NCI-H2107 treated with DMSO at 0.1 percent for 48 hours (cell line): ENCODE measurements around the gene DENND5B.
"Not testable (repeated sequence)": the region's sequence is repeated elsewhere in the genome, so short reads cannot be mapped to it uniquely, and the experiment has no call there.

Experiments used
- DNase-seq: peaks from one replicate; lab custom pipeline; 2025; ENCODE audit not compliant: unreplicated experiment; lab: John Stamatoyannopoulos, UW

The DENND5B gene

DNA sequence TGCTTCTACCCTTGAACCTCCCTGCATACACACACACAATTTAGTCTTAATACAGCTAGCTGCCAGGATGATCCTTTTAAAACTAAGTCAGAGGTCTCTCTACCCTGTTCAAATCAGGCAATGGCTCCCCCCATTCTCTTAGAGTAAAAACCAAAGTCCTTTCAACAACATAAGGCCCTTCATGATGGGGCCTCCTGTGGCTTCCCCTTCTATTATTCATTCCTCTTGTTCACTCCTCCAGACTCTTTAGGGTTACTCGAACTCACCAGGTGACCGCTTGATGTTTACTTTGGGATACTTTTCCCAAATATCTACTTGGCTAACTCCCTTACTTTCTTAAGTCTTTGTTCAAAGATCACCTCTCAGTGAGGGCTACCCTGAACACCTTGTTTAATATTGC, 30.4 kb downstream of the DENND5B start:
- DNase-seq = no peak

DNA sequence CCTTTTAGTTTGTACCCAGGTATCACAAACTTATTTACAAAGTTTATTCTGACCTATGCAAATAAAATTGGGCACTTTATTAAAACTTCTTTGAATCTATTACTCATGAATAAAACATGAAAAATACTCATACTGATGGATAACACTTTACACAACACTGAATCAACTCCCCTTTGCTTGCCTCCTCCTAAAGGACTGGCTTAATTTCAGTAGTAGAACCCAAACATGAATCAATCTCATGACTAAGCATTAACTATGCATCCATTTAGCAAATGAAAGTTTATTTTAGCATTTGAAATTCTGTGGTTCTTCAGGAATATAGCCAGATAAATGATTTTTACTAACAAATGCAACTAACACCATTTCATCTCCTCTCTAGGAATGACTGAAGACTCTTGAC, 32.4 kb downstream of the DENND5B start:
- DNase-seq = no peak

DNA sequence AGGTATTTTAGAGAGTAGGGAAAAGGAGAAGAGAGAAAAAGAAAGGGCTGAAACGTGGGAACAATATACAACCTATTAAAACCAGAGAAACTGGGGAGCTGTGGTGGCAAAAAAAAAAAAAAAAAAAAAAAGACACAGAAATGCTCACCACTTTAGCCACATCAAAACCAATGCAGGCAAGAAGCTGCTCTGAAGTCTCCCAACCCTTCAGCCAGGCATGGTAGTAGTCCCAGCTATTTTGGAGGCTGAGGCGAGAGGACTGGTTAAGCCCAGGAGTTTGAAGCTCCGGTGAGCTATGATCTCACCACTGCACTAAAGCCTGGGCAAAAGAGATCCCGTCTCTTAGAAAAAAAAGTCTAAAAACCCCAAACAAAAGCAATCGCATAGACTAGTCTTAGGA, 33.2 kb downstream of the DENND5B start:
- no peak for DNase-seq

DNA sequence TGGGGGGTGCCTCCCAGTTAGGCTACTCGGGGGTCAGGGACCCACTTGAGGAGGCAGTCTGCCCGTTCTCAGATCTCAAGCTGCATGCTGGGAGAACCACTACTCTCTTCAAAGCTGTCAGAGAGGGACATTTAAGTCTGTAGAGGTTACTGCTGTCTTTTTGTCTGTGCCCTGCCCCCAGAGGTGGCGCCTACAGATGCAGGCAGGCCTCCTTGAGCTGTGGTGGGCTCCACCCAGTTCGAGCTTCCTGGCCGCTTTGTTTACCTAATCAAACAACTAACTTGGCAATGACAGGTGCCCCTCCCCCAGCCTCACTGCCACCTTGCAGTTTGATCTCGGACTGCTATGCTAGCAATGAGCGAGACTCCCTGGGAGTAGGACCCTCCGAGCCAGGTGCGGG, 35.5 kb downstream of the DENND5B start:
- DNase-seq = not testable (repeated sequence)

DNA sequence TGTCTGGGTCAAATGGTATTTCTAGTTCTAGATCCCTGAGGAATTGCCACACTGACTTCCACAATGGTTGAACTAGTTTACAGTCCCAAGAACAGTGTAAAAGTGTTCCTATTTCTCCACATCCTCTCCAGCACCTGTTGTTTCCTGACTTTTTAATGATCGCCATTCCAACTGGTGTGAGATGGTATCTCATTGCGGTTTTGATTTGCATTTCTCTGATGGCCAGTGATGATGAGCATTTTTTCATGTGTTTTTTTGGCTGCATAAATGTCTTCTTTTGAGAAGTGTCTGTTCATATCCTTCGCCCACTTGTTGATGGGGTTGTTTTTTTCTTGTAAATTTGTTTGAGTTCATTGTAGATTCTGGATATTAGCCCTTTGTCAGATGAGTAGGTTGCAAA, 40.3 kb downstream of the DENND5B start:
- not testable (repeated sequence) for DNase-seq

DNA sequence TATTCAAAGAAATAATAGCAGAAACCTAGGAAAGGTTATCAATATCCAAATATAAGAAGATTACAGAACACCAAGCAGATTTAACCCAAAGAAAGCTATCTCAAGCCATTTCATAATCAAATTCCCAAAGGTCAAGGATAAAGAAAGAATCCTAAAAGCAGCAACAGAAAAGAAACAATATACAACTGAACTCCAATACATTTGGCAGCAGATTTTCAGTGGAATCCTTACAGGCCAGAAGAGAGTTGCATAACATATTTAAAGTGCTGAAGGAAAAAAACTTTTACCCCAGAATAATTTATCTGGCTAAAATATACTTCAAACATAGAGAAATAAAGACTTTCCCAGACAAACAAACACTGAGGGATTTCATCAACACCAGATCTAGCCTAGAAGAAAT, 54.3 kb downstream of the DENND5B start:
- DNase-seq = no peak

DNA sequence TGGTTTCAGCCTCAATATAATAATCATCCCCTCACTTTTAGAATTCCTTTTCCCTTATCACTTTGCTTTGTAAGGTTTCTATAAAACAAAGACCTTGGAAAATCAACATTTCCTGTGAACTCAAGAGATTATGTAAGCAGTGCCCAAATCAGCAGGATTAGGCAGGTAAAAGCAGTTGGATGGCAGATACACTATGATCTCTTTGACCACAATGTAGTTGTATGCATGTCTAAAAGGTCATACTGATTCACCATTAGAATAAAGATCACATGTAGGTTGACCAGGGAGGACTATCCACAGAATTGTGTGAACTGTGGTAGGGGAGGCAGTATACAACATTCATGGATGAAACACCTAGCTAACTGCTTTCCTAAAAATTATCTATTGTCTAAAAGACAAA, 57.5 kb downstream of the DENND5B start:
- DNase-seq = no peak

DNA sequence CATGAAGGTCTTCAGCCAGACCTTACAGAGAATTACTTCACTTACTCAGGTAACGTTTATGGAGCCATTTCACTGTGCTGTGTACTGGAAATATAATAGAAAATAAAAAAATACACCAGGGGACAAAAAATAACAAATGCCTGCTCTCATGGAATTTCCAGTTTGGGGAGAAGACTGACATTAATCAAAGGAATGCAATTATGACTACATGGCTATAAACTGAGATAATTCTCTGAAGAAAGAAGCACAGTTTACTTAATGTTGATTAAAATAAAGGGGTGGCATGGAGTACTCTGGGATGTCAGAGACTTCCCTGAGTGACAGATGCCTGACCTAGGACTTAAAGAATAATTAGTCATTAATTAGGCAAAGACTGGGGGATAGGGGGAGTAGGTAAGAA, 59.0 kb downstream of the DENND5B start:
- DNase-seq = no peak

DNA sequence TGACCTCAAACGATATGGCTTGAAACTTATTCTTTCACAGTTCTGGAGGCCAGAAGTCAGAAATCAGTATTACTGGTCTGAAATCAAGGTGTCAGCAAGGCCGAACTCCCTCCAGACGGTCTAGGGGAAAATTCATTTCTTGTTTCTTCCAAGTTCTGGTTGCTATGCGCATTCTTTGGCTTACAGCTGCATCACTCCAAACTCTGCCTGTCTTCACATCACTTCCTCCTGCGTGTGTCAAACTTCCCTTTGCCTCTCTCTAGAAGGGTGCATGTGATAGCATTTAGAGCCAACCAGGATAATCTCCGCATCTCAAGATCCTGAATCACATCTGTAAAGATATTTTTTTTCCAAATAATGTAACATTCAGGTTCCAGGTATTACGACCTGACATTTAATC, 62.8 kb downstream of the DENND5B start:
- DNase-seq = no peak

DNA sequence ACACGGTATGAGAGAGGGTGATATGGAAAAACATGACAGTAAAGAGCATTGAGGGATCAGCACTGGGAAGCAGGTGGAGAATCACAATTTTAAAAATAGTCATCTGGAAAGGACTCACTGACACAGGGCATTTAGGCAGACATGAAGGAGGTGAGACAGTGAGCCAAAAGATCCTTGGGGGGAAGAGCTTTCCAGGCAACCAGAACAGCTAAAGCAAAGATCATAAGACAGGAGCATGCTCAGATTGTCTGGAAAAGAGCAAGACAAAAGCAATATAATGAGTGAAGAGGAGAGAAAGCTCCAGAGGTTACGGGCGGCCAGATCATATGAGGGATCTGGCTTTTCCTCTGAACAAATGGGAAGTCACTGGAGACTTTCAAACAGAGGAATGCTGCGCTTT, 63.9 kb downstream of the DENND5B start:
- no peak for DNase-seq

DNA sequence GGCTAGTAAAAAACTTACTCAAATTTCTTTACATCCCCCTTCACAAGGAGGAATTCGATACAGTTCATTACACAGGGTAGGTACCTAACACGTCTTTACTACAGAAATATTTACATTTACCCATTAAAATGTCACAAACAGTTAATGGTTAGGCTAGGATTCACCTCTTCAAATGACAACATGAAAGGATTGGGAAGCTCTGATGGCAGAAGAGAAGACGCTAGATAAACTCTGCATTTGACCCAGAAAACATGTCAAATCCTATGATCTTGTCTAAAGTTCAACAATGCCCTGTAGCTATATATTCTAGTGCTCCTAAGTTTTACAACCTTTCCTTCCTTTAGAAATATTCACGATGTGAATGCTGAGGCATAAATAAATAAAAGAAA, 64.8 kb downstream of the DENND5B start:
- DNase-seq = no peak

DNA sequence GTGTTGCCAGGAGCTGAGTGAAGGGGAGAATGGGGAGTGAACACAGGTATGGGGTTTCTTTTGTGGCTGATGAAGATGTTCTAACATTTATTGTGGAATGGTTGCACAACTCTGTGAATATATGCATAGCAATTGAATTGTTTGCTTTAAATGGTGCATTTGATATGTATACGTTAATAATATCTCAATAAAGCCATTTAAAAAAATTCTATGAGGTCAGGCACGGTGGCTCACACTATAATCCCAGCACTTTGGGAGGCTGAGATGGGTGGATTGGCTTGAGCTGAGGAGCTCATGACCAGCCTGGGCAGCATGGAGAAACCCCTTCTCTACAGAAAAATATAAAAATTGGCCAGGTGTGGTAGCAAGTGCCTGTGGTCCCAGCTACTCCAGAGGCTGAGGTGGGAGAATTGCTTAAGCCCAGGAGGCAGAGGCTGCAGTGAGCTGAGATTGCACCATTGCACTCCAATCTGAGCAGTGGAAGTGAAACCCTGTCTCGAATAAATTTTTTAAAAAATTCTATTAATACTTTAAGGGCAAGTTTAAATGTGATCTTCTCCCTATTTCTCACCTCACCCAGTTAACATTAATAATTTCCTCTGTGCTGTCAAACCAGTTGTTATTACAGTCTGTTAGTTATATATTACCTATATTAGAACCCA, 65.3 kb downstream of the DENND5B start:
- DNase-seq = no peak

DNA sequence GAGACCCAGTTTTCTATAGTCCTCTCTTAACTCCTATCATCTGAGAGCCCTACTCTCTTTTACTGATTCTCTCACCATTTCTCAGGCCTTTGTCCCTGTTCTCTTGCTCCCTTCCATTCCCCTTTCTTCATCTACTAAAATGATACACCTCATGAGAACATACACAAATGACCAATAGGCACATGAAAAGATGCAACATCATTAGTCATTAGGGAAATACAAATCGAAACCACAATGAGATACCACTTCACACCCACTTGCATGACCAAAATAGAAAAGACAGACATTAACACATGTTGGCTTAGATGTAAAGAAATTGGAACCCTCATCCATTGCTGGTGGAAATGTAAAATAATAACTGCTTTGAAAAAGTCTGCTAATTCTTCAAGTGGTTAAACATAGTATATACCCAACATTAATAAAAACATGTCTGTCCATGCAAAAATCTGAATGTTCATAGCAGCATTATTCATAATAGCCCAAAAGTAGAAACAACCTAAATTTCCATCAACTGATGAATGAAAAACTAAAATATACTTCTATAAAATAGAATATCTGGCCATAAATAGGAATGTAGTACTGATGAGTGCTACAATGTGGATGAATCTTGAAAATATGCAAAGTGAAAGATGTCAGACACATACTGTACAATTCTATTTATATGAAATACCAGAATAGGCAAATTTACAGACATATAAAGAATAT, 66.0 kb downstream of the DENND5B start:
- no peak for DNase-seq

DNA sequence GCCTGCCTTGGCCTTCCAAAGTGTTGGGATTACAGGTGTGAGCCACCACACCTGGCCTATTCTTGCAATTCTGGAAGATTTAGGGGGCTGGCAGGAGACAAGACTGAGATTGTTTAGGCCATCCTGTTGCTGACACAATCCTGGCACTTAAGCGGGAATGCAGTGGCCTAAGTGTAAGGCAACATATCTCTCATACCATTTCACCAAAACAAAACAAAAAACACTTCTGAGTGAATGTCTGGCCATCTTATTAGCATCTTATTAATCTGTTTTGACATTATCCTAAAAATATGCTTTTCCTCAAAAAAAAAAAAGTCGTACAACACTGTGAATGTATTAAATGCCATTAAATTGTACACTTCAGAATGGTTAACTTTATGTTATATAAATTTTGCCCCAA, 67.6 kb downstream of the DENND5B start:
- DNase-seq = no peak

DNA sequence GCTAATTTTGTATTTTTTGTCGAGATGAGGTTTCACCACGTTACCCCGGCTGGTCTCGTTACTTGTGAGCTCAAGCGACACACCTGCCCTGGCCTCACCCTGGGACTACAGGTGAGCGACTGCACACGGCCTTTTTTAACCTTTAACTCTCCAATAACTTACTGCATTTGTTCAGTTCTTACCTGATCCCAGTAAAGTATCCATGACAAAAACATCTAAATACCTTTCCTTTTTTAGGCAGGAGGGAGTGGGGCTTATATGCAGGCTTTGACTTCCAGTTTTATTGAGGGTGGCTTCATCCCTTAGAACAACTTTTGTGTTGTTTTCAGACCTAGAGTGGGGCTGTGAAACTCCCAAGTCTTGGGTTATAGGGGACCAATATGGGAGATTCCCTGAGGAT, 68.3 kb downstream of the DENND5B start:
- DNase-seq = no peak

DNA sequence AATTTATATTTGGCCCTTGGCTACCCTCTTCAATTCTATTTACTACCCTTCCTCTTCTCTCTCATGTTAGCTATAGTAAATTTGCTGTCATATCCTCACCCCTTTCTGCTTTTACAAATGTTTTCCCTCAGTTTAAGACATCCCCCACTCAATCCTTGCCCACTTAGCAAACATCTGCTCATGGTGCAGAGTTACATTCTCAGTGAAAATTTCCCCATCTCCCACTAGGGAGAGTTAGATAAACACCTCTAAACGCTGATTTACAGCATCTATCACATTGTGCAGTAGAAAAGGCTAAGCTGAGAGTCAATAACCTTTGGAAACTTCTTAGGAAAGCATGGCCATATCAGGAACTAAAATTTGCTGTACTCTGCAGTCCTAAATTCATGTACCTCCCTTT, 69.0 kb downstream of the DENND5B start:
- no peak for DNase-seq

DNA sequence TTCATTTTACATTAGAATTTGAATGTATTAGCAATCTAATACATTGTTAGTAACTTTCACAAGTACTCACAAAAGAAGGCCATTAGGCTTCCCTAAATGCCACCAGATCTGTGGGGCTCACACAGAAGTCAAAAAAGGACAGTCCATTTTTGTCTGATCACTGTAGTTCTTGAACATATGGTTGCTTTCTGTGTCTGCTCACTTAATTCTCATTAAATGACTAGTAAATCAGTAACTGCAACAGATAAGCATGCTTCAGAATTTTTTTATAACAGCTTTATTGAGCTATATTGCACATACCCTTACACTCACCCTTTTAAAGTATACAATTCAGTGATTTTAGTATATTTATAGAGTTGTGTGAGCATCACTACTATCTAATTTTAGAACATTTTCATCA, 71.4 kb downstream of the DENND5B start:
- no peak for DNase-seq

DNA sequence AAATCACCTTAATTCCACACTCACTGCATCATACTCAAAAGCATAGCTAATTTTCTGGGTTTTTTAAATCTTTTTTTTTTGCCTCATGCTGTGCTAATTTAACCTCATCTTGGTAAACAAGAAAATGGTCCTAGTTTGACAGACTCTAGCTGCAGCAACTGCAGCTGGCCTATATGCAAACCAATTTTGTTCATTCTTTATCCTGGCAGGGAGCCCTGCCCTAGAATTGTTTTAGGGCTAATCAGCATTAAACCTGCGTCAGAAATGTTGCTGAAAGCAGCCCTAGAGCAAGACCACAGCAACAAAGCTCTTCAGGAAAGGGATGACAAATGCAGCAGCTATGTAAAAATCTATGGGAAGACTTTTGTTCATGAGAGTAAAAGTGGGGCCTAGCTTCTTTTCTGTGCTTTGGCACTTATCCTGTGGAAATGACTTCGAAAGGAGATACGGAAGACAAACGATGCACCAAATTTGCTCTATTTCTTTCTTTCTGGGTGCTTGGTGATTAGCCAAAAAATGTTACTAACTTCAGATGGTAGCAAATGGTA, 72.2 kb downstream of the DENND5B start:
- DNase-seq = peak; percentile 66

DNA sequence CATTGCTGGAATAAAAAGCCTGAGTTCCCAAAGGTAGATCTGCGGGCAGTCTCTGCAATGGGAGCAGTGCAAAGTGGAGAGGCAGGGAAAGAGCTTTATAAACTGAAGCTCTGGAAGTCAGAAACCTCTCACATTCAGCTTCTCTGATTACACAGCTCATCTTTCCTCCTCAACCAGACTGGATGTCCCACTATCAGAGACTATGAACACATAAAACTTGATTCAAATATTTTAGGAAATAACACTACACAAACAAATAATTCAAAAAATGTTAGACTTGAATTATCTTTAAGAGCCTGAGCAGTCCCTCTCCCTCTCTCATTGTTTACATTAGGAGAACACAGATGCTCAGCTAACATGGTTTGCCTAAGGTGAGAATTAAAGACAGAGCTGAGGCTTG, 72.9 kb downstream of the DENND5B start:
- DNase-seq = peak; percentile 41

DNA sequence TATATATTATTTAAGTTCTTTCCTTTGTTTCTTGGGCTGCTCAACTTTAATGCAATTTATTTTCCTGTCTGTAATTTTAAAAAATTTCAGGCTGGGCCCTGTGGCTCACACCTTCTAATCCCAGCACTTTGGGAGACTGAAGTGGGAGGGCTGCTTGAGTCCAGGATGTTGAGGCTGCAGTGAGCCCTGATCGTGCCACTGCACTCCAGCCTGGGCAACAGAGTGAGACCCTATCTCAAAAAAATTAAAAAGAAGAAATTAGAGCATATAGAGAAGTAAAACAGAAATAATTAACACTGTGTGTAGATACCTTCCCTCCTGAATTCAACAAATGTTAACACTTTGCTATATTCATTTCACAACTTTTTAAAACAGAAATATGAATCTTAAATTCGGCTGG, 74.2 kb downstream of the DENND5B start:
- DNase-seq = no peak

DNA sequence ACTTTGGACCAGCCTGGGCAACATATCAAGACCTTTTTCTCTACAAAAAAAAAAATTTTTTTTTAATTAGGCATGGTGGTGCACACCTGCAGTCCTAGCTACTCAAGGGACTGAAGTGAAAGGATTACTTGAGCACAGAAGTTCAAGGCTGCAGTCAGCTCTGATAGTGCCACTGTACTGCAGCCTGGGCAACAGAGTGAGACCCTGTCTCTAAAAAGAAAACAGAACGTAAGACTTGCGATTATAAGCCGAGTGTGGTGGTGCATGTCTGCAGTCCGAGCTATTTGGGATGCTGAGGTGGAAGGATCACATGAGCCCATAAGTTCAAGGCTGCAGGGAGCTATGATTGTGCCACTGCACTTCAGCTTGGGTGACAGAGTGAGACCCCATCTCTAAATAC, 76.0 kb downstream of the DENND5B start:
- no peak for DNase-seq

DNA sequence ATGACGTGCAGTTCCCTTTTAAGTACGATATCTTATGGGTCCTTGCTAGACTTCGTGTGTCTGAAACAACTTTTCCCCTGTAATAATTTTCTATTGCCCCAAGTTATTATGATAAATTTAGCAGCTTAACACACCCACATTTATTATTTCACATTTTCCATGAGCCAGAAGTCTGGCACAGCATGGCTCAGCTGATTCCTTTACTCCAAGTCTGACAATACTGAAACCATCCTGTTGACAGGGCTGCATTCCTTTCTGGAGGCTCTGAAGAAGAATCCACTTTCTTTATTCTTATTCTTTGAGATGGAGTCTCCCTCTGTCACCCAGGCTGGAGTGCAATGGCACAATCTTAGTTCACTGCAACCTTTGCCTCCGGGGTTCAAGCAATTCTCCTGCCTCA, 80.9 kb downstream of the DENND5B start:
- no peak for DNase-seq
